ENCODE results near the gene MRGPRG. TPM values are rescaled to one million over a fixed set of nuclear protein-coding genes. Genes with fewer than 3 reads are reported as not detected.

The MRGPRG gene
- total RNA-seq, 1 donor from 2014 or later = not detected

DNA sequence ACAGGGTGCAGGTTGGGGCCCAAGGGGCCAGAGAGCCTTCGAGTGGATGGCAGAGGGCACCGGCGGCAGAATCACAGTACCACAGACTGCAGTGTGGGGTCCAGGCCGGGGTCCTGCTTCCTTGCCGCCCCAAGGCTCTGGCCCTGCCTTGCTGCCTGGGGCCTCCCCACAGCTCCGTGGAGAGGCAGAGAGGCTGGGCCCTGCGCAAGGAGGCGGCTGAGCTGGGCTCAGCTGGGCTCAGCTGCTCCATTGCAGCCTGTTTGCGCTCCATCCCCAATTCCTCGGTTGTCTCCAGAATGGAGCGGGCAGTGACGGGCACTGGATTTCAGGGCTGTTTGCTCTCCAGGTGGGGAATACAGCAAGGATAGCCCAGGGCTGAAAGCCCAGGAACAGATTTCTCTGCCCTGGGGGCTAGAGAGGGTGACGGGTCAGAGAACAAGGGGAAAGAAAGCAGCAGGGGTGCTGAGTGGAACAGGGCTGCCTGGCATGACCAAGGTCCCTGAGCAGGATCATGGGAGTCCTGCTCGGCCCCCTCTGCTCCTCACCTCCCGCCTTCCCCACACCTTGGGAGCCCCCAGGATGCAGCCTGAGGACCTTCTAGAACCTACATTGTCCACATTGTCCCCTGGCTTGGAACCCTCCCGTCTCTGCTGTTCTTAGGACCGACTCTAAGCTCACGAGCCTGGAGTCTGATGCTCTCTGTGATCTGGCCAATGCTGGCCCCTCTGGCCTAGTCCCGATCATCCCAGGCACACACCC, 18.9 kb downstream of the MRGPRG start:
- TF ChIP-seq CTCF (IDR thresholded peaks at IDR 0.05) (no peak), POLR2A (IDR thresholded peaks at IDR 0.05) (no peak), POLR2AphosphoS5 (IDR thresholded peaks at IDR 0.05; ENCODE audit: insufficient read depth in 1 of 2, low read depth in 1 of 2) (no peak)
- Histone ChIP-seq H3K4me3 (no peak overlapping the region), H3K27ac (no peak overlapping the region), H3K9me3 (no peaks in the 10 kb centered on the region), H3K36me3 (no peaks in the 10 kb centered on the region), H3K4me1 (peaks cover 12% of the 10 kb centered on the region), H3K27me3 (no peaks in the 10 kb centered on the region)
- intact Hi-C loops (cut with DNase I) = no loop called here
- DNase-seq (ENCODE audit: extremely low spot score in 2 of 2) = no peak

GRCh38 chr11:3198815-3199214, 19.8 kb downstream of the MRGPRG start:
- Histone ChIP-seq H3K27ac (no peak overlapping the region), H3K9me3 (no peaks in the 10 kb centered on the region), H3K4me3 (no peak overlapping the region), H3K4me1 (peaks cover 11% of the 10 kb centered on the region), H3K36me3 (no peaks in the 10 kb centered on the region), H3K27me3 (no peaks in the 10 kb centered on the region)
- no peak for DNase-seq (ENCODE audit: extremely low spot score in 2 of 2)
- intact Hi-C loops (cut with DNase I) = no loop called here
- no peak for TF ChIP-seq CTCF (IDR thresholded peaks at IDR 0.05)
- no peak for TF ChIP-seq POLR2AphosphoS5 (IDR thresholded peaks at IDR 0.05; ENCODE audit: insufficient read depth in 1 of 2, low read depth in 1 of 2)
- TF ChIP-seq POLR2A (IDR thresholded peaks at IDR 0.05) = no peak

- TF ChIP-seq POLR2A (IDR thresholded peaks at IDR 0.05) = no peak
- no peak for TF ChIP-seq POLR2AphosphoS5 (IDR thresholded peaks at IDR 0.05; ENCODE audit: insufficient read depth in 1 of 2, low read depth in 1 of 2)
- no peak for TF ChIP-seq CTCF (IDR thresholded peaks at IDR 0.05)
- Histone ChIP-seq H3K36me3 (no peaks in the 10 kb centered on the region), H3K4me3 (no peak overlapping the region), H3K27ac (no peak overlapping the region), H3K27me3 (no peaks in the 10 kb centered on the region), H3K4me1 (peaks cover 3% of the 10 kb centered on the region), H3K9me3 (no peaks in the 10 kb centered on the region)
- intact Hi-C loops (cut with DNase I) = no loop called here
- no peak for DNase-seq (ENCODE audit: extremely low spot score in 2 of 2)
These were observed 20.6 kb downstream of the MRGPRG start for GRCh38 chr11:3197878-3198528.

DNA sequence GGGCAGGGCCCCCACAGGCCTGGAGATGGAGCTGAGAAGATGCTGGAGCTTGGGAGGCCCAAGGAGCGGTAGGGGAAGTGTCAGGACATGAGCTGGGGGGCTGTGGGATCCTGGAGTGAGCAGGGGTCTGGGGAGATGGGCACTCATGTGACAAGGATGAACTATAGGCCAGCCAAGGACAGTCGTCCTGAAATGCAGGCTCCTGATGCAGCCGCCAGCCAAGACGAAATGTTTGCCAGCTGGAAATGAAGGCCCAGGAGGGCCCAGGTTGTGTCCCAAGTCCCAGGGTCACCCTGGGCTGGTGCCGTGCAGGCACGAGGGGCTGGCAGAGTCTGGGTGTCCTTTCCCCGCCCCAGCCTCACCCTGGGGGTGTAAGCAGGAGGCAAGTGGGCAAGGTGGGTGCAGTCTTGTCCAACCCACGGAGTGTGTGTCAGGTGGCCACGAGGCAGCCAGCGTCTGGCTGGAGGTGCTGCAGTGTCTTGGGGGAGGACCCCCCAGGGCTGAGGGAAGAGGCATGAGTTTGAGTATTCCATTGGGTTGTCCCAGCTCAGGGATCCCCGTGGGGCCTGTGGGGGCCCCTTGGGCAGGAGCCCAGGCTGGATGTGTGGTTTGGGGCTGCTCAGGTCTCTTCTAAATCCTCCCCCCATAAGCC, 21.4 kb downstream of the MRGPRG start:
- H3K4me1 ChIP-seq = no peaks in the 10 kb centered on the region
- intact Hi-C loops (cut with DNase I) = no loop called here
- no peaks in the 10 kb centered on the region for H3K27me3 ChIP-seq
- H3K4me3 ChIP-seq = no peak overlapping the region
- no peak for DNase-seq (ENCODE audit: extremely low spot score in 2 of 2)
- H3K27ac ChIP-seq = no peak overlapping the region
- H3K9me3 ChIP-seq = no peaks in the 10 kb centered on the region
- no peaks in the 10 kb centered on the region for H3K36me3 ChIP-seq
- no peak for TF ChIP-seq CTCF (IDR thresholded peaks at IDR 0.05)
- no peak for TF ChIP-seq POLR2AphosphoS5 (IDR thresholded peaks at IDR 0.05; ENCODE audit: insufficient read depth in 1 of 2, low read depth in 1 of 2)
- no peak for TF ChIP-seq POLR2A (IDR thresholded peaks at IDR 0.05)

Data from vagina (tissue), 2 donors.